Measurements from ENCODE around the gene RFX6. TPM values are rescaled to one million over a fixed set of nuclear protein-coding genes. Genes with fewer than 3 reads are reported as not detected.

RFX6 gene
- total RNA-seq, 1 experiment from 2014 or later = 1.3 TPM

DNA sequence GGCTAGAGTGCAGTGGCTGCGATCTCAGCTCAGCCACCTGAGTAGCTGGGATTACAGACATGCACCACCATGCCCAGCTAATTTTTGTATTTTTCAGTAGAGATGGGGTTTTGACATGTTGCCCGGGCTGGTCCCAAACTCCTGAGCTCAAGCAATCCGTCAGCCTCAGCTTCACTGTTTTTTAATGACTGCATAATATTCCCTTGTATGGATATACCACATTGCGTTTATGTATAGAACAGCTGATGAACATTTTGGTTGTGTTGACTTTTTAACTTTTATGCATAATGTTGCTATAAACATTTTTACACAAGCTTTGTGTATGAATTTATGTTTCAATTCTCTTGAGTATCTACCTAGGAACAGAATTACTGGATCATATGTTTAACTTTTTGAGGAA is 4.3 kb upstream of the RFX6 start:
- no TSS peak for BruUV-seq (replicated peaks)
- H3K9me3 ChIP-seq = no peaks in the 10 kb centered on the region
- no peak overlapping the region for H3K27ac Mint-ChIP-seq (ENCODE audit: unreplicated experiment)
- no peak for TF ChIP-seq CTCF (IDR thresholded peaks at IDR 0.05; ENCODE audit: insufficient read depth in 1 of 2, low read depth in 1 of 2, low read length in 1 of 2, severe bottlenecking in 1 of 2, unreplicated experiment in 1 of 2)
- H3K36me3 Mint-ChIP-seq (ENCODE audit: insufficient read depth, unreplicated experiment) = no peaks in the 10 kb centered on the region
- no peak for DNase-seq
- intact Hi-C loops (cut with micrococcal nuclease; ENCODE audit: unreplicated experiment) = no loop called here
- no peak overlapping the region for H3K4me3 ChIP-seq (ENCODE audit: low read depth, low read length)
- no peaks in the 10 kb centered on the region for H3K36me3 ChIP-seq (ENCODE audit: control insufficient read depth, insufficient read depth, low read length)
- ChIA-PET CTCF (no interaction called here), POLR2A (no interaction called here)
- no peaks in the 10 kb centered on the region for H3K4me1 ChIP-seq
- peaks cover 3% of the 10 kb centered on the region for H3K27me3 Mint-ChIP-seq (ENCODE audit: insufficient read depth, unreplicated experiment)
- H3K9me3 Mint-ChIP-seq (ENCODE audit: unreplicated experiment) = no peaks in the 10 kb centered on the region
- H3K4me3 Mint-ChIP-seq (ENCODE audit: unreplicated experiment) = no peak overlapping the region
- H3K27me3 ChIP-seq (replicated peaks; ENCODE audit: control insufficient read depth, insufficient read depth, low read length) = peaks cover under 1% of the 10 kb centered on the region
- no peaks in the 10 kb centered on the region for H3K4me1 Mint-ChIP-seq (ENCODE audit: low read depth, unreplicated experiment)

DNA sequence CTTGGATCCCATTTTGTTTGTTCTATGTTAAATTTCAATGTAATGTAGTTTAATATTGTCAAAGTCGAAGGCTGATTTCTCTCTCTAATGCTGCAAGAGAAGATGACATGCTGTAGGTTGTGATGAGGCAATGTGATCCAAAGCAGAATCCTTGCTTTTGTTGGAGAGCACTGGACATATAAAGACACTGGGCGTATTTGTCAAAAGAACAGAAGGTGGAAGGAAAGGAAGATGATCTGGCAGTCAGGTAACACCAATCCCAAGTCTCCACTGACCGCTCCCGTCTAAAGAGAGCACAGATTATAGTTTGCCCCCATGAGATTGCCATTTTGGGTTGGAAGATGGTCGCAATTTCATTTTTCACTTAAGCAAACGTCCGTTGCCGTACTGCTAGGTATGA is 935 bp upstream of the RFX6 start:
- Histone ChIP-seq H3K27me3 (replicated peaks; ENCODE audit: control insufficient read depth, insufficient read depth, low read length) (peaks cover 1% of the 10 kb centered on the region), H3K9me3 (no peaks in the 10 kb centered on the region), H3K4me3 (ENCODE audit: low read depth, low read length) (no peak overlapping the region), H3K36me3 (ENCODE audit: control insufficient read depth, insufficient read depth, low read length) (no peaks in the 10 kb centered on the region), H3K4me1 (peaks cover 4% of the 10 kb centered on the region; the same call in 1 of the 2 replicates)
- H3K36me3 Mint-ChIP-seq (ENCODE audit: insufficient read depth, unreplicated experiment) = no peaks in the 10 kb centered on the region
- no peaks in the 10 kb centered on the region for H3K9me3 Mint-ChIP-seq (ENCODE audit: unreplicated experiment)
- TF ChIP-seq CTCF (IDR thresholded peaks at IDR 0.05; ENCODE audit: insufficient read depth in 1 of 2, low read depth in 1 of 2, low read length in 1 of 2, severe bottlenecking in 1 of 2, unreplicated experiment in 1 of 2) = no peak
- H3K4me3 Mint-ChIP-seq (ENCODE audit: unreplicated experiment) = peak overlapping the region; percentile 88
- peaks cover 3% of the 10 kb centered on the region for H3K27me3 Mint-ChIP-seq (ENCODE audit: insufficient read depth, unreplicated experiment)
- no peaks in the 10 kb centered on the region for H3K4me1 Mint-ChIP-seq (ENCODE audit: low read depth, unreplicated experiment)
- ChIA-PET CTCF (no interaction called here), POLR2A (no interaction called here)
- no TSS peak for BruUV-seq (replicated peaks)
- no peak for DNase-seq
- intact Hi-C loops (cut with micrococcal nuclease; ENCODE audit: unreplicated experiment) = no loop called here
- H3K27ac Mint-ChIP-seq (ENCODE audit: unreplicated experiment) = no peak overlapping the region

GRCh38 chr6:116877743-116878142 is 701 bp downstream of the RFX6 start:
- Histone ChIP-seq H3K36me3 (ENCODE audit: control insufficient read depth, insufficient read depth, low read length) (no peaks in the 10 kb centered on the region), H3K4me1 (peaks cover 4% of the 10 kb centered on the region; the same call in 1 of the 2 replicates), H3K4me3 (ENCODE audit: low read depth, low read length) (peak overlapping the region; percentile 53), H3K9me3 (no peaks in the 10 kb centered on the region), H3K27me3 (replicated peaks; ENCODE audit: control insufficient read depth, insufficient read depth, low read length) (peaks cover 1% of the 10 kb centered on the region)
- intact Hi-C loops (cut with micrococcal nuclease; ENCODE audit: unreplicated experiment) = loop anchor here (1.0 kb wide), 1 partner anchor 92 kb away; no protein-coding TSS in a partner anchor
- Mint-ChIP-seq H3K4me3 (ENCODE audit: unreplicated experiment) (peak overlapping the region; percentile 88), H3K4me1 (ENCODE audit: low read depth, unreplicated experiment) (no peaks in the 10 kb centered on the region), H3K27me3 (ENCODE audit: insufficient read depth, unreplicated experiment) (peaks cover 3% of the 10 kb centered on the region), H3K9me3 (ENCODE audit: unreplicated experiment) (no peaks in the 10 kb centered on the region), H3K36me3 (ENCODE audit: insufficient read depth, unreplicated experiment) (no peaks in the 10 kb centered on the region), H3K27ac (ENCODE audit: unreplicated experiment) (no peak overlapping the region)
- no TSS peak for BruUV-seq (replicated peaks)
- ChIA-PET CTCF (no interaction called here), POLR2A (no interaction called here)
- peak in 1 of 2 experiments; percentile 3 for DNase-seq
- no peak for TF ChIP-seq CTCF (IDR thresholded peaks at IDR 0.05; ENCODE audit: insufficient read depth in 1 of 2, low read depth in 1 of 2, low read length in 1 of 2, severe bottlenecking in 1 of 2, unreplicated experiment in 1 of 2)

Data from Caco-2 (cell line).